SK-N-MC (cell line): ENCODE measurements around the gene TRIM75.

Experiments used
- EZH2 ChIP-seq: fragments of 200-600 bp; sonication (generic); IDR thresholded peaks from one replicate; pipeline ENCODE4 v1.6.1; 2017; ENCODE audit warnings: antibody characterized with exemption
- POLR2AphosphoS5 ChIP-seq: IDR thresholded peaks from 2 replicates; pipeline ENCODE4 v1.6.1; 2012; ENCODE audit warnings: mild to moderate bottlenecking, low read depth, low read length, borderline replicate concordance

- no peak for TF ChIP-seq POLR2AphosphoS5
- TF ChIP-seq EZH2, result no peak
These were observed 36.7 kb upstream of the TRIM75 start for GRCh38 chr4:165016971-165017370.
